Prostate gland (tissue), 2 donors: ENCODE results near the gene SLC25A1. TPM values are rescaled to one million over a fixed set of nuclear protein-coding genes. Genes with fewer than 3 reads are reported as not detected.

Experiments used
- DNase-seq: peaks from one replicate; pipeline ENCODE4 v3.0.0-alpha.2; 2019; ENCODE audit warnings: low spot score
- H3K27ac ChIP-seq, 2 donors: fragments of 200-600 bp; sonication (generic); 2 replicates each; pipeline ENCODE4 v1.5.1; 2017 to 2019
- H3K27me3 ChIP-seq: fragments of 200-600 bp; sonication (generic); replicated peaks from 2 replicates; pipeline ENCODE4 v1.5.1; 2019; ENCODE audit not compliant: insufficient read depth
- H3K36me3 ChIP-seq, 2 donors: fragments of 200-600 bp; sonication (generic); 1 replicate in 1 of 2; 2 replicates in 1 of 2; pipeline versions ENCODE4 v1.5.1 to v1.8.1; 2017 to 2019
- H3K4me1 ChIP-seq: fragments of 200-600 bp; sonication (generic); replicated peaks from 2 replicates; pipeline ENCODE4 v1.5.1; 2019
- H3K4me3 ChIP-seq, 2 donors: fragments of 200-600 bp; sonication (generic); 2 replicates each; pipeline ENCODE4 v1.5.1; 2017 to 2019
- H3K9me3 ChIP-seq: fragments of 200-600 bp; sonication (generic); 2 replicates; pipeline ENCODE4 v1.5.1; 2017
- POLR2A ChIP-seq: fragments of 450-650 bp; IDR thresholded peaks from one replicate; pipeline ENCODE4 v1.6.1; 2016; ENCODE audit warnings: antibody characterized with exemption, mild to moderate bottlenecking
- POLR2AphosphoS5 ChIP-seq: sonication (generic); formaldehyde crosslinking; IDR thresholded peaks from one replicate; pipeline ENCODE4 v1.6.1; 2017; ENCODE audit warnings: antibody characterized with exemption
- WGBS: methylation state at CpG from one replicate; pipeline ENCODE4 v1.1.5; 2018; 5-methylcytosine and 5-hydroxymethylcytosine counted together
- intact Hi-C: fragments of 100-400 bp; cut with DNase I; formaldehyde crosslinking; loops from one replicate; pipeline ENCODE4 v1.14.2; 2022
- total RNA-seq, 2 donors: library from RNA; depleted of rRNA; stranded (reverse); fragments of >200 nt; gene quantifications; one replicate each; pipeline ENCODE4 v1.1.0, GENCODE V29; 2016
- TF ChIP-seq, protein P1 (sequence below), 4 experiments: fragments of 200-600 bp in 2 of 4; fragments of 450-650 bp in 2 of 4; sonication (generic) in 2 of 4; IDR thresholded peaks; 1 replicate in 3 of 4; 2 replicates in 1 of 4; pipeline ENCODE4 v1.5.1; 2016 to 2019; ENCODE audit warnings: antibody characterized with exemption in 4 of 4, mild to moderate bottlenecking in 2 of 4, moderate library complexity in 2 of 4

Gene SLC25A1
- total RNA-seq, 2 donors from 2014 or later = 79.1 to 113 TPM

DNA sequence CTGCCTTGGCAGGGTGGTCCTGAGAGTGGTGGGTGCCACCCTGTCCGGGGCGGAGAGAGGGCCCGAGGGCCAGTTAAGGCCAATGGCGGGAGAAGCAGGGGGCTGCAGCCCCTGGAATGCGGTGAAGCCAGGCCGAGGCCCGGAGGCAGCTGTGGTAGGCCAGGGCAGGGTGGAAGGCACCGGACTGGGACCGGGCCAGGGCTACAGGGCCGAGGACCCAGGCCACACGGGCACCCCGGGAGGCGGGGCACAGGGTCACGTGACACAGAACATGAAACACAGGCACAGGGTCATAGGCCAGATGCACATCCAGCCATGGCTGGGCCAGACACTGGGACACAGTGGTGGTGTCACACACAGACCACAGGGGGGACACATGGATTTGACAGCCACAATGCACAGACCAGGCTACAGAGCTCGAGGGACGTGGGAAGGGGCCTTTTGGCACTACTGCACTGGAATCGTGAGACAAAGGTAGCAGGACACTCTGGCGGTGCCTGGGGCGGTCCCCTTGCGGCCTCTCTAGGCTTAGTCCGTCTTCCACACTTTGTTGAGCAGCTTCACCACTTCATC, 2.8 kb downstream of the SLC25A1 start:
- no peak for DNase-seq
- 80% methylated on average over 15 of the region's 21 CpGs for WGBS
- intact Hi-C loops = loop anchor here (5.0 kb wide), 1 partner anchor 117 kb away; the partner anchor contains the start of gene CLTCL1
- no peaks in the 10 kb centered on the region for H3K36me3 ChIP-seq
- TF ChIP-seq POLR2A = no peak
- TF ChIP-seq, protein P1, sequence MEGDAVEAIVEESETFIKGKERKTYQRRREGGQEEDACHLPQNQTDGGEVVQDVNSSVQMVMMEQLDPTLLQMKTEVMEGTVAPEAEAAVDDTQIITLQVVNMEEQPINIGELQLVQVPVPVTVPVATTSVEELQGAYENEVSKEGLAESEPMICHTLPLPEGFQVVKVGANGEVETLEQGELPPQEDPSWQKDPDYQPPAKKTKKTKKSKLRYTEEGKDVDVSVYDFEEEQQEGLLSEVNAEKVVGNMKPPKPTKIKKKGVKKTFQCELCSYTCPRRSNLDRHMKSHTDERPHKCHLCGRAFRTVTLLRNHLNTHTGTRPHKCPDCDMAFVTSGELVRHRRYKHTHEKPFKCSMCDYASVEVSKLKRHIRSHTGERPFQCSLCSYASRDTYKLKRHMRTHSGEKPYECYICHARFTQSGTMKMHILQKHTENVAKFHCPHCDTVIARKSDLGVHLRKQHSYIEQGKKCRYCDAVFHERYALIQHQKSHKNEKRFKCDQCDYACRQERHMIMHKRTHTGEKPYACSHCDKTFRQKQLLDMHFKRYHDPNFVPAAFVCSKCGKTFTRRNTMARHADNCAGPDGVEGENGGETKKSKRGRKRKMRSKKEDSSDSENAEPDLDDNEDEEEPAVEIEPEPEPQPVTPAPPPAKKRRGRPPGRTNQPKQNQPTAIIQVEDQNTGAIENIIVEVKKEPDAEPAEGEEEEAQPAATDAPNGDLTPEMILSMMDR (IDR thresholded peaks at IDR 0.05) = no peak
- TF ChIP-seq POLR2AphosphoS5 = no peak
- no peaks in the 10 kb centered on the region for H3K27me3 ChIP-seq
- H3K4me3 ChIP-seq = no peak overlapping the region
- no peak overlapping the region for H3K27ac ChIP-seq
- peaks cover 20% of the 10 kb centered on the region for H3K4me1 ChIP-seq
- H3K9me3 ChIP-seq = no peaks in the 10 kb centered on the region

DNA sequence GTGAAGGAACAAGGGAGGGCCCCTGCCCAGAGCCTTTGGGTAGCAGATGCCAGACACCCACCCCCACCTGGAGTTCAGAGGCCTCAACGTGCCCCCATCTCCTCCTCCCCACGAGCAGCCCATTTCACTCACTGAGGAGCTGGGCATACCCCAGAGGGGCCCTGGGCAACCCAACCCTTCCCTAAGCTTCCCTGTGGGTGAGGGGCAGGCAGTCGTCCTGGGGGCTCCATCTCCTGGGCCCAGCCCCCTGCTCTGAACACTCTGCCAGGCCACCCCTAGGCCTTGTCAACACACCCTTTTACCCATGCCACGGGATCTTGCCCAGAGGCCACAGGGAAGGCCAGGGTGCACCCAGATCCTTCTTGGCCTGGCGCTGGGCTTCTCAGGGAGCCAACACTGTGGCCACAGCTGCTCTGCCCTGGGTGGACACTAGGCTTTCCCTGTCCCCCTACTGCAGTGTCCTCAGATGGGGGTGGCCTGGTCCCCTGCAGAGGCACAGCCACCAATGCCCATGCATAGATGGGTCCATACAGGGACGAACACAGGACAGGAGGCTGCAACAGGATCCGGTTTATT, 3.4 kb downstream of the SLC25A1 start:
- Histone ChIP-seq H3K9me3 (no peaks in the 10 kb centered on the region), H3K4me3 (no peak overlapping the region), H3K27me3 (no peaks in the 10 kb centered on the region), H3K4me1 (peaks cover 20% of the 10 kb centered on the region), H3K36me3 (no peaks in the 10 kb centered on the region), H3K27ac (no peak overlapping the region)
- DNase-seq = no peak
- TF ChIP-seq POLR2AphosphoS5 (no peak), POLR2A (no peak)
- TF ChIP-seq, protein P1 (IDR thresholded peaks at IDR 0.05) = no peak
- WGBS = 68% methylated on average over 7 of the region's 7 CpGs
- intact Hi-C loops = loop anchor here (5.0 kb wide), 1 partner anchor 117 kb away; the partner anchor contains the start of gene CLTCL1

DNA sequence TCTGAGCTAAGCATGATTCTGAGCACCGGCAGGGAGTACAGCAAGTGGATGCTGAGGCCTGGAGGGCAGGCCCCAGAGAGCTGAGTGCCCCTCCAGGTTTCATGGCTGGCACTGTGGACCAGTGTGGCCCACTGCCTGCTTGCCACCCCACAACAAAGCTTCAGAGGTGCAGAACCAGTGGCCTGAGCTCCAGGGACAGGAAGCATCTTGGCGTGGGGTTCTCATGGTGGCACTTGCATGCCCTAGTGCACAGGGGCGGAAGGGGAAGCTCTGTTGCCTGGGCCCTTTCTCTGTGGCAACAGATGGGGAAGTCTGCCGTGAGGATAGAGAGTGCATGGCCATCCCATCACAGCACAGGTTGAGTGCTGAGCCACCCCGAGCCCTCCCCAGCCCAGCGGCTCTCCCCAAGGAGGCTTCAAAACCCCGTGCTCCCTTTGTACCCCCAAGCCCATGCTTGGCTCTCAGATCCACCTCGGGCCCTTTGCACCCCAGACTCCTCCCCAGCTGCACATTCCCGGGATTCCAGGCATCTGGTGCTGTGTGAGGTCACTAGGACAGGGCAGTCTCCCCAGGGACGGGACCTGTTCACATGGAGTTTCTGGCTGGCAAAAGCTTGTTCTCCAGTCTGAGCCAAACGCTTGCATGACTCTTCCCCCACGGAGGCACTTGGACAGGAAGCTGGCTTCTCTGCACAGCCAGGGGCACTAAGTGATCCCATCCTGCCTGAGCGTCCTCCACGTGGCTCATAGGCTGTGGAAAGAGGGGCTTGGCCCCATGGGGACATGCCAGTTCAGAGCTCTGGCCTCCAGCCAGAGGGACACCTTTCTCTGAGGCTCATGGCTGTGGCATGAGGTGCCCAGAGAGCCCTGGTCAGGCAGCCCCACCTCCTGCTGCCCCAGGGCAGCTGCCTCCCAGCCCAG, 4.2 kb downstream of the SLC25A1 start:
- Histone ChIP-seq H3K4me1 (peaks cover 20% of the 10 kb centered on the region), H3K27ac (no peak overlapping the region), H3K36me3 (no peaks in the 10 kb centered on the region), H3K4me3 (no peak overlapping the region), H3K9me3 (no peaks in the 10 kb centered on the region), H3K27me3 (no peaks in the 10 kb centered on the region)
- intact Hi-C loops = loop anchor here (5.0 kb wide), 1 partner anchor 118 kb away; the partner anchor contains the start of gene CLTCL1
- DNase-seq = no peak
- WGBS = 54% methylated on average over 10 of the region's 14 CpGs
- TF ChIP-seq POLR2A = no peak
- TF ChIP-seq POLR2AphosphoS5 = no peak
- TF ChIP-seq, protein P1 (IDR thresholded peaks at IDR 0.05) = no peak

DNA sequence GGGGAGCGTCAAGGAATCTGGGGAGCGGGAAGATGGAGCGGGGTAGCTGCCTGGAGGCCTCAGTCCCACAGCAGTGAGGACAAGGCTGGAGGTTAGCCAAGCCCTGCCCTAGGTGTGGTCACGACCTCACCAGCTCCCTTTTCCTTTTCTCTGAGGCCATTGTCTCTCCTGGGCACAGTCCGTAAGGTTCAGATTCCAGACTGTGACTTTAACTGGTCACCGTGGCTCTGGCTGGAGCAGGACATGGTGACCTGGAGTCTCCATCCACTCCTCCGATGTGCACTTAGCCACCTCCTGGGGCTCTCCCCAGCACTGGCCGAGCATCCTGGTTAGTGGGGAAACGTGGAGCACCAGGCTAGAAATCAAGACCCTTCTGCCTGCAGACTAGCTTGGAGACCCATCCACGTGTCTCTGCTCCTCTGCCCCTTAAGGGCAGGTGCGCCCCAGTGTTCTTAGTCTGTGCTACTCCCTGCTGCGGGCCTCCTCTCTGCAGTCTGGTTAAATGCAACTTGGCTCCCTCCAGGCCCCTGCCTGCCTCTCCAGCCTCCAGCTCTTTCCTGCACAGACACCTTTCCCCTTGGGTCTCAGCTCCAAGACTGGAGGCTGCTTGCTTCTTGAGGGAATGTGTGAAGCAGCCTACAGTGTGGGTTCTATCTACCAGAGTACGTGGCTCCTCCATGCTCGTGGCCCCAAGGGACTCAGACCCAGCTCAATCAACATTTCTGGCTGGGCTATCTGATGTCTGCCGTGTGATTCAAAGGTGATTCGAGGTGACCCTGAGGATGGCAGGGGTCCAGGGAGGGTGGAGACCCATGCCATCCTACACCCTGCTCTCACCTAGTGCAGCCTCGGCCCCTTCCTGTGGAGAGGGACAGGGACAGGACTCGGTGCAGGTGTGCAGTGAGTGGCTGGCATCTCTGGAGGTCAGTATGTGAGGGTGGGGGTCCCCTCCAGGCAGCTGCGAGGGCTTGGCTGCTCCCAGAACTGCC, 5.2 kb downstream of the SLC25A1 start:
- Histone ChIP-seq H3K36me3 (no peaks in the 10 kb centered on the region), H3K27me3 (no peaks in the 10 kb centered on the region), H3K9me3 (no peaks in the 10 kb centered on the region), H3K27ac (no peak overlapping the region), H3K4me3 (no peak overlapping the region), H3K4me1 (peaks cover 20% of the 10 kb centered on the region)
- no peak for TF ChIP-seq POLR2AphosphoS5
- TF ChIP-seq, protein P1 (IDR thresholded peaks at IDR 0.05) = no peak
- no peak for TF ChIP-seq POLR2A
- DNase-seq = no peak
- WGBS = 77% methylated on average over 19 of the region's 19 CpGs
- intact Hi-C loops = no loop called here
